ENCODE results near the gene TNFRSF25. TPM values are rescaled to one million over a fixed set of nuclear protein-coding genes. Genes with fewer than 3 reads are reported as not detected.
A peak's percentile ranks its signal among the peaks of the same experiment; 100 is the strongest.

The TNFRSF25 gene
- total and polyA plus RNA-seq, 2 experiments from 2014 or later: 7.1 to 14.0 TPM

DNA sequence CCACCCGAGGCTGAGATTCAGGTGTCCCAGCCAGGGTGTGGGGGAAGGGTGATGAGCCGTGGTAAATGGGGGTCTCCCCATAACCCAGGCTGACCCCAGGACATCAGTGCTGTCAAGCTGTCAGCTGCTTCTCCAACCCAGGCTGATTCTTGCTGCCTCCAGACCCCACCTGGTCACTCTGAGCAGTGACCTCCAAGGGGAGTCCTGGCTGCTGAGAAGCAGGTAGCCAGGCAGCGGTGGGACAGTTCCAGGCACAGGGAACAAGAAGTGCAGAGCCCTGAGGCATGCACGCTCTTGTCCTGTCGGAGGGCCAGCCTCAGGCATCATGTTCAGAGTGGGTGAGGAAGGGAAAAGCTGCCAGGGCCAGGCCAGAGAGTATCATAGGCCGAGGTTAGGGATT is 40.3 kb downstream of the TNFRSF25 start:
- Histone ChIP-seq H3K4me2 (no peak overlapping the region), H3K79me2 (no peaks in the 10 kb centered on the region), H3K4me3 (no peak overlapping the region), H2AFZ (no peak overlapping the region), H3K9me3 (ENCODE audit: low read depth) (no peaks in the 10 kb centered on the region), H3K27me3 (peaks cover 66% of the 10 kb centered on the region), H3K4me1 (ENCODE audit: insufficient read depth) (peaks cover 6% of the 10 kb centered on the region), H3K9me2 (replicated peaks; ENCODE audit: insufficient read depth) (no peaks in the 10 kb centered on the region), H3K36me3 (replicated peaks; ENCODE audit: insufficient read depth, low read depth) (no peaks in the 10 kb centered on the region), H3K27ac (no peak overlapping the region), H4K20me1 (ENCODE audit: insufficient read depth, poor library complexity, severe bottlenecking) (no peaks in the 10 kb centered on the region)
- 89% methylated on average over 6 of the region's 6 CpGs for WGBS (ENCODE audit: low lambda C conversion rate, missing lambda C conversion rate)
- peak; percentile 3 for DNase-seq (ENCODE audit: low spot score)
- TF ChIP-seq CTCF (IDR thresholded peaks at IDR 0.05; ENCODE audit: poor library complexity): no peak
- no peak for TF ChIP-seq EZH2 (IDR thresholded peaks at IDR 0.05; ENCODE audit: borderline replicate concordance)
- no peak for TF ChIP-seq EZH2phosphoT487 (IDR thresholded peaks at IDR 0.05; ENCODE audit: low read depth, severe bottlenecking, unreplicated experiment)

- Histone ChIP-seq H3K4me1 (ENCODE audit: insufficient read depth) (peaks cover 13% of the 10 kb centered on the region), H3K27me3 (peaks cover 70% of the 10 kb centered on the region), H3K36me3 (replicated peaks; ENCODE audit: insufficient read depth, low read depth) (no peaks in the 10 kb centered on the region), H3K9me2 (replicated peaks; ENCODE audit: insufficient read depth) (no peaks in the 10 kb centered on the region), H2AFZ (no peak within 1 kb of the TSS), H3K79me2 (no peaks in the 10 kb centered on the region), H3K9me3 (ENCODE audit: low read depth) (no peaks in the 10 kb centered on the region), H3K4me2 (peak within 1 kb of the TSS; percentile 72), H3K4me3 (no peak within 1 kb of the TSS), H3K27ac (no peak within 1 kb of the TSS), H4K20me1 (ENCODE audit: insufficient read depth, poor library complexity, severe bottlenecking) (no peaks in the 10 kb centered on the region)
- WGBS (ENCODE audit: low lambda C conversion rate, missing lambda C conversion rate): 14% methylated on average over 62 of the region's 99 CpGs
- DNase-seq (ENCODE audit: low spot score): peak; percentile 38
- no peak for TF ChIP-seq CTCF (IDR thresholded peaks at IDR 0.05; ENCODE audit: poor library complexity)
Observed at GRCh38 chr1:6424619-6425593, 41.1 kb downstream of the TNFRSF25 start, which contains the start of gene ESPN. Gene ESPN, plus strand, starts transcription at chr1:6424776. Its CDS starts 180 bp downstream, at chr1:6424956.

DNA sequence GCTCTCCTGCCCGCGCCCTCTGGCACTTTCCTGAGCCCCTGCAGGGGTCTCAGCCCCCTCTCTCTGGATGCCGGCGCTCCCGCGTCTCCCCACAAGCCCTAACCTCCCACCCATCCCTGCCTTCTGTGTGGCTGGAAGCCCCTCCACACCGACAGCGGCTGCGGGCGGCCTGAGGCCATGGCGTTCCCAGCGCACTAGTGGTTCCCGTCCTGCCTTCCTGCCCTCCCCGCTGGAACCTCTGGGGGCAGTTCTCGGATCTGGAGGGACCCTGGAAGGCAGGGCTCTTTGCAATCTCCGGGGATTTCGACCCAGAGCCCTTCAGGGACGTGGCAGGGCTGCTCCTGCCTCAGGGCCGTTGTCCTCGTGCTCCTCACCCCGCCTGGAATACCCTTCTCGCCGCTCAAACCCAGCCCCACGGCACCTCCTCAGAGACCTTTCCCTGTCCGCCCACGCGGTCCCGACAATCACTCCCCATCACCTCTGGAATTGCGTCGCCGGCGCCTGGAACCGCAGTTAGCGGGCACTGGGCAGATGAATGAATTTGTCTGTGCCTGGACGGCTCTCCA is 41.9 kb downstream of the TNFRSF25 start:
- no peak overlapping the region for H2AFZ ChIP-seq
- 14% methylated on average over 31 of the region's 35 CpGs for WGBS (ENCODE audit: low lambda C conversion rate, missing lambda C conversion rate)

More for the DNA sequence above, 41.9 kb downstream of the TNFRSF25 start:
- Histone ChIP-seq H3K9me2 (replicated peaks; ENCODE audit: insufficient read depth) (no peaks in the 10 kb centered on the region), H3K4me2 (peak overlapping the region; percentile 72), H3K9me3 (ENCODE audit: low read depth) (no peaks in the 10 kb centered on the region), H3K27ac (no peak overlapping the region), H3K79me2 (no peaks in the 10 kb centered on the region), H3K4me3 (no peak overlapping the region), H3K36me3 (replicated peaks; ENCODE audit: insufficient read depth, low read depth) (no peaks in the 10 kb centered on the region), H4K20me1 (ENCODE audit: insufficient read depth, poor library complexity, severe bottlenecking) (no peaks in the 10 kb centered on the region), H3K27me3 (peaks cover 78% of the 10 kb centered on the region), H3K4me1 (ENCODE audit: insufficient read depth) (peaks cover 21% of the 10 kb centered on the region)
- TF ChIP-seq EZH2phosphoT487 (IDR thresholded peaks at IDR 0.05; ENCODE audit: low read depth, severe bottlenecking, unreplicated experiment): no peak
- TF ChIP-seq EZH2 (IDR thresholded peaks at IDR 0.05; ENCODE audit: borderline replicate concordance): peak; percentile 81
- TF ChIP-seq CTCF (IDR thresholded peaks at IDR 0.05; ENCODE audit: poor library complexity): no peak
- DNase-seq (ENCODE audit: low spot score): peak; percentile 15
